LoVo (cell line): ENCODE results near the gene ALX4.

ENCODE experiments used
- DNase-seq: peaks from one replicate; pipeline ENCODE4 v3.0.0-alpha.2; 2016; ENCODE audit warnings: low spot score

Gene ALX4

GRCh38 chr11:44335052-44335760, 25.3 kb upstream of the ALX4 start:
- DNase-seq, result no peak

GRCh38 chr11:44334356-44335004, 24.5 kb upstream of the ALX4 start:
- DNase-seq, result no peak

GRCh38 chr11:44333271-44334218, 23.6 kb upstream of the ALX4 start:
- DNase-seq, result peak; percentile 31

- no peak for DNase-seq
Observed at GRCh38 chr11:44332665-44333064, 22.7 kb upstream of the ALX4 start.

- DNase-seq, result no peak
Observed at GRCh38 chr11:44329472-44330230, 19.7 kb upstream of the ALX4 start.

- no peak for DNase-seq
Observed at GRCh38 chr11:44328138-44328660, 18.3 kb upstream of the ALX4 start.

GRCh38 chr11:44327730-44328129, 17.8 kb upstream of the ALX4 start:
- DNase-seq, result no peak

- DNase-seq, result no peak
Observed at GRCh38 chr11:44326615-44327475, 16.9 kb upstream of the ALX4 start.

- no peak for DNase-seq
Observed at GRCh38 chr11:44325698-44326097, 15.8 kb upstream of the ALX4 start.

- DNase-seq, result no peak
Observed at GRCh38 chr11:44324749-44325525, 15.0 kb upstream of the ALX4 start.

- no peak for DNase-seq
Observed at GRCh38 chr11:44324222-44324621, 14.3 kb upstream of the ALX4 start.

GRCh38 chr11:44322243-44322642, 12.3 kb upstream of the ALX4 start:
- no peak for DNase-seq

- DNase-seq, result no peak
Observed at GRCh38 chr11:44321059-44321458, 11.1 kb upstream of the ALX4 start.

GRCh38 chr11:44320289-44320973, 10.5 kb upstream of the ALX4 start:
- DNase-seq, result no peak

GRCh38 chr11:44319552-44320288, 9.8 kb upstream of the ALX4 start:
- DNase-seq, result no peak

- DNase-seq, result no peak
Observed at GRCh38 chr11:44319170-44319551, 9.2 kb upstream of the ALX4 start.

- no peak for DNase-seq
Observed at GRCh38 chr11:44318369-44318768, 8.4 kb upstream of the ALX4 start.

GRCh38 chr11:44316659-44317240, 6.8 kb upstream of the ALX4 start:
- DNase-seq, result peak; percentile 23
